Osteocyte (in vitro differentiated cells): Measurements from ENCODE around the gene AVEN. TPM values are rescaled to one million over a fixed set of nuclear protein-coding genes. Genes with fewer than 3 reads are reported as not detected.

Experiments used
- DNase-seq: peaks from one replicate; pipeline ENCODE4 v3.0.0; 2021; ENCODE audit warnings: mixed read lengths; ENCODE audit not compliant: unreplicated experiment; ENCODE audit errors: extremely low spot score
- H3K27ac Mint-ChIP-seq: one replicate; pipeline ENCODE4 v1.8.0; 2021; ENCODE audit warnings: mild to moderate bottlenecking, mixed read lengths; ENCODE audit not compliant: unreplicated experiment
- H3K27me3 Mint-ChIP-seq: one replicate; pipeline ENCODE4 v1.8.0; 2021; ENCODE audit warnings: mixed read lengths; ENCODE audit not compliant: unreplicated experiment
- H3K36me3 Mint-ChIP-seq: one replicate; pipeline ENCODE4 v1.8.0; 2021; ENCODE audit warnings: mixed read lengths; ENCODE audit not compliant: unreplicated experiment
- H3K4me1 Mint-ChIP-seq: one replicate; pipeline ENCODE4 v1.8.0; 2021; ENCODE audit warnings: mixed read lengths; ENCODE audit not compliant: unreplicated experiment
- H3K4me3 Mint-ChIP-seq: one replicate; pipeline ENCODE4 v1.8.0; 2021; ENCODE audit warnings: mild to moderate bottlenecking, moderate library complexity, mixed read lengths; ENCODE audit not compliant: unreplicated experiment
- H3K9me3 Mint-ChIP-seq: one replicate; pipeline ENCODE4 v1.8.0; 2021; ENCODE audit warnings: mixed read lengths; ENCODE audit not compliant: unreplicated experiment
- total RNA-seq: library from RNA; stranded (reverse); gene quantifications from 2 replicates; pipeline ENCODE4 v1.2.1, GENCODE V29; 2021
- TF ChIP-seq, protein P1 (sequence below): fragments of 200-600 bp; sonication (generic); IDR thresholded peaks from 2 replicates; pipeline ENCODE4 v1.5.0; 2021; ENCODE audit warnings: antibody characterized with exemption, mild to moderate bottlenecking, moderate library complexity

The AVEN gene
- total RNA-seq, 1 donor from 2014 or later = 12.5 TPM

DNA sequence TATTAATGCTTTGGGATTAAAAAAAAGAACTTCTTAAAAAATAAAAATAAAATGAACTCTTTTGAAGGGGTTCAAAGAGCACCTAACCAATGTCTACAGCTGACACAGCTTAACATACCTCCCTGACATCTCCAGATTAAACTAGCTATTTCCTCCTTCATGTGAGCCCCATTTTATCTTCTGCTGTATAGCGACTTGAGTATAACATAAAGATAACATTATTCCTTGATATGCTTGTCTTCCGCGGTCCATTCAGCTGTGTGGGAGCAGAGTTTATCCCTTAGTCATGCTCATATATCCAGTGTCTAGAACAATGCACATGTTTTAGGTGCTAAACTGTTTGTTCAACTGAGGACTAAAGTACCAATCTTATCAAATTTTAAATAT is 78.5 kb downstream of the AVEN start:
- no peaks in the 10 kb centered on the region for H3K9me3 Mint-ChIP-seq
- H3K4me3 Mint-ChIP-seq = no peak overlapping the region
- no peaks in the 10 kb centered on the region for H3K27me3 Mint-ChIP-seq
- DNase-seq = no peak
- TF ChIP-seq, protein P1, sequence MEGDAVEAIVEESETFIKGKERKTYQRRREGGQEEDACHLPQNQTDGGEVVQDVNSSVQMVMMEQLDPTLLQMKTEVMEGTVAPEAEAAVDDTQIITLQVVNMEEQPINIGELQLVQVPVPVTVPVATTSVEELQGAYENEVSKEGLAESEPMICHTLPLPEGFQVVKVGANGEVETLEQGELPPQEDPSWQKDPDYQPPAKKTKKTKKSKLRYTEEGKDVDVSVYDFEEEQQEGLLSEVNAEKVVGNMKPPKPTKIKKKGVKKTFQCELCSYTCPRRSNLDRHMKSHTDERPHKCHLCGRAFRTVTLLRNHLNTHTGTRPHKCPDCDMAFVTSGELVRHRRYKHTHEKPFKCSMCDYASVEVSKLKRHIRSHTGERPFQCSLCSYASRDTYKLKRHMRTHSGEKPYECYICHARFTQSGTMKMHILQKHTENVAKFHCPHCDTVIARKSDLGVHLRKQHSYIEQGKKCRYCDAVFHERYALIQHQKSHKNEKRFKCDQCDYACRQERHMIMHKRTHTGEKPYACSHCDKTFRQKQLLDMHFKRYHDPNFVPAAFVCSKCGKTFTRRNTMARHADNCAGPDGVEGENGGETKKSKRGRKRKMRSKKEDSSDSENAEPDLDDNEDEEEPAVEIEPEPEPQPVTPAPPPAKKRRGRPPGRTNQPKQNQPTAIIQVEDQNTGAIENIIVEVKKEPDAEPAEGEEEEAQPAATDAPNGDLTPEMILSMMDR = no peak
- H3K4me1 Mint-ChIP-seq = peaks cover 2% of the 10 kb centered on the region
- no peak overlapping the region for H3K27ac Mint-ChIP-seq
- H3K36me3 Mint-ChIP-seq = no peaks in the 10 kb centered on the region

DNA sequence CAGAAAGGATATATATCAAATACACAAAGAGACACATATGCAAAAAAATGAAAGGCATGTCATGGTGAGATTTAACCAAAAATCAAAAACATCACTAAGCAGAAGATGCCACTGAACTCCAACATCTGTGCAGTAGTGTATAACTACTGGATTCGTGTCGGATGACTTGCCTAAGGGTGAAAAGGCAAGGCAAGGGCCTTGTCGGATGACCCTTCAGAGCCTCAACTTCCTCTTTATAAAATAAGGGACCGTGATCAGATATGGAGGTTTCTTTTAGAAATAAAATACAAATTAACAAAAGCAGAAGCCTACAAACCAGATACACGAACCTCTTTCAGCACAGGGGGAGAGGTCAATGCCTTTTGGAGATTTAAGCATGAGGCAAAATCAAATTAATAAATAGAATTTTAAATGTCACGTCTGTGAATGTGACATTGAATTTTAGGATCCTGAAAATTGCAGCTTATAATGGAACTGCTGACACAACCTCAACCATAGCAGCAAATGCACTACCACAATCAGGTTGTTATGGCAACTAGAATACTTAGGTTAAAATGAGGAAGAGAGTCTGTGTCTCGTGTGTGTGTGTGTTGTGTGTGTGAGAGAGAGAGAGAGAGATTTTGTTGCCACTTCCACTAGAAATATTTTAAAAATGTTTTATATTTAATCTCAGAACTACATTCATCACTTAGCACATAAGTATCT is 79.0 kb downstream of the AVEN start:
- TF ChIP-seq, protein P1 = no peak
- no peaks in the 10 kb centered on the region for H3K27me3 Mint-ChIP-seq
- H3K27ac Mint-ChIP-seq = no peak overlapping the region
- H3K9me3 Mint-ChIP-seq = no peaks in the 10 kb centered on the region
- no peak for DNase-seq
- H3K4me3 Mint-ChIP-seq = no peak overlapping the region
- peaks cover 2% of the 10 kb centered on the region for H3K4me1 Mint-ChIP-seq
- no peaks in the 10 kb centered on the region for H3K36me3 Mint-ChIP-seq

DNA sequence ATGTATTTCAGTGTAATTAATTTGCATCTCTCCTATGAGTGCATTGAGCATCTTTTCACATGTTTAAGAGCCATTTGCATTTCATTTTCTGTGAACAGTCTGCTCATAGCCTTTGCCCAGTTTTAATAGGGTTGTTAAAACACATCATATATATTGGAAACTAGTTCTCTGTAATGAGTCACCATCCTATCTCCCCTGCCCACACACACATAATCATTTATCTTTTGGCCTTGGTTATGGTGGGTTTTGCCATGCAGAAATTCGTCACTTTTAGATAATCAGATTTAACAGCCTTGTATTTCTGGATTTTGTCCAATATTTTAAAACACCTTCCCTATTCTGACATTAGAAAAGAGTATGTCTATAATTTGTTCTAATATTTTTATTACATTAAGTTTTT is 82.6 kb downstream of the AVEN start:
- H3K9me3 Mint-ChIP-seq = no peaks in the 10 kb centered on the region
- DNase-seq = no peak
- H3K4me1 Mint-ChIP-seq = no peaks in the 10 kb centered on the region
- TF ChIP-seq, protein P1 = no peak
- no peak overlapping the region for H3K27ac Mint-ChIP-seq
- H3K4me3 Mint-ChIP-seq = no peak overlapping the region
- H3K27me3 Mint-ChIP-seq = no peaks in the 10 kb centered on the region
- H3K36me3 Mint-ChIP-seq = no peaks in the 10 kb centered on the region

DNA sequence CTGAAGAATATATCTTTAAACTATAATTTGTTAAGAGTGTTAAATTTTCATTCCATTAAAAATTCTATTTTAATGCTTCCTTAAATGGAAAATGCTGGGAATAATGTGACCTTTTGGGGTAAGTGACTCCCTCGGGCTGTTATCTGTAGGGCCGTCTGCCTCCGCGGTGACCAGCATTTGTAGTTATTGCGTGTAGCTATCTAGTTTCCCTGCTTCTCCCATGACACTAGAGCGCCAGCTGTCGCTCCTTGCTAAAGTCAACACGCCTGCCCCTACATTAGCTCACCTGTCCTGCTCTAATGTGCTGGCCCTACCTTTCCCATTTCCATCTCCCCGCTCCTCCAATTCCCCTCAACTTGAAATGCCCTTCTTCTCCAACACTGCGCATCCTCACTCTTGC is 83.1 kb downstream of the AVEN start:
- Mint-ChIP-seq H3K27me3 (no peaks in the 10 kb centered on the region), H3K36me3 (no peaks in the 10 kb centered on the region), H3K27ac (no peak overlapping the region), H3K4me3 (no peak overlapping the region), H3K4me1 (no peaks in the 10 kb centered on the region), H3K9me3 (no peaks in the 10 kb centered on the region)
- TF ChIP-seq, protein P1 = no peak
- no peak for DNase-seq

DNA sequence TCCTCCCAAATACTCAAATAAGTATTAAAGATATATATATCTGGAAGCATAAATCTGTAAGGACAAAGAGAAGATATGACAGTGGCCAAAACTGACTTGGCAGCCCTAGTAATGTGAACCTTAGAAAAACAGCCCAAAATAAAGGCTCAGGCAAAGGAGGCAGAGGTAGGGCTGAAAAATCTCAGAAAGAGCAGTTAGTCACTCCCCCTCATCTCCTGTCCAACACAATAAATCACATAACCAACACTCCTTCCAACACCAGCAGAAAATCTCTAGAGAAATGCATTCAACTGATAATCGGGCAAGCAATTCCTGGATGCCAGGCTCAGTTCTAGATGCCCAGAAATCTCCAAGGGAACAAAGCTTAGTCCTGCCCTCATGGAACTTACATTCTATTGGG is 92.9 kb downstream of the AVEN start:
- DNase-seq = no peak
- no peak overlapping the region for H3K4me3 Mint-ChIP-seq
- H3K36me3 Mint-ChIP-seq = no peaks in the 10 kb centered on the region
- TF ChIP-seq, protein P1 = no peak
- H3K27ac Mint-ChIP-seq = no peak overlapping the region
- H3K4me1 Mint-ChIP-seq = no peaks in the 10 kb centered on the region
- H3K9me3 Mint-ChIP-seq = no peaks in the 10 kb centered on the region
- no peaks in the 10 kb centered on the region for H3K27me3 Mint-ChIP-seq
